HG03432 (cell line): ENCODE results near the gene DCK.

Experiments used
- ATAC-seq: cut with Tn5 transposase; IDR thresholded peaks from one replicate; pipeline ENCODE4 v1.9.1; 2021; ENCODE audit warnings: mild to moderate bottlenecking, moderate library complexity; ENCODE audit not compliant: unreplicated experiment

DCK gene

DNA sequence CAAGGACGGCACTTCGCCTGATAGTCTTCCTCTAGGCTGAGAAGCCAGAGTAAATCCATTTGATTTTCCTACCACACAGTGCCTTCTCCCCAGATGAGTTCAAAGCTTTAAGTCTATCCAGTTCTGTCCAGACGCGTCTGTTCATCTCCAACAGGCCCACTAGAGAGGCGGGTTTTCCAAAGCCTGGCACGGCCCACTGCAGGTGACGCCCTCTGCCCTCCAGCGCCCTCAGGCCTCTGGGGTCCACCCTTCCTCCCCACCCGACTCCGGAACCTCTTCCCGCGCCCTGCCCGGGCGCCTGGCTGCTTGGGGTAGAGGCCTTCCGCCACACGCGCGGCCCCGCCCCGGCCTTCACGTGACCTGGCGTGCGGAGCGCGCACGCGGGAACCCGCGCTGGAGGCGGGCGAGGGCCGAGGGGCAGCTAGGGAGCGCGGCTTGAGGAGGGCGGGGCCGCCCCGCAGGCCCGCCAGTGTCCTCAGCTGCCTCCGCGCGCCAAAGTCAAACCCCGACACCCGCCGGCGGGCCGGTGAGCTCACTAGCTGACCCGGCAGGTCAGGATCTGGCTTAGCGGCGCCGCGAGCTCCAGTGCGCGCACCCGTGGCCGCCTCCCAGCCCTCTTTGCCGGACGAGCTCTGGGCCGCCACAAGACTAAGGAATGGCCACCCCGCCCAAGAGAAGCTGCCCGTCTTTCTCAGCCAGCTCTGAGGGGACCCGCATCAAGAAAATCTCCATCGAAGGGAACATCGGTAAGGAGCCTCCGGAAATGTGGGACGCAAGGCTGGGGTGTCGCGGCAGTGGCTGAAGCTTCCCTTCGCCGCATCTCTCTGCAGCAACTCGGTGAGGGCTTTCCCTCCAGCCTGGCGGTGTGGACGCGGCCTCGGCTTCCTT is at the start of gene DCK:
TSS of gene DCK (plus strand) at position 469 of the 888 bp plus-strand sequence. CDS start at position 656, 187 bp downstream.
- peak; percentile 92 for ATAC-seq

DNA sequence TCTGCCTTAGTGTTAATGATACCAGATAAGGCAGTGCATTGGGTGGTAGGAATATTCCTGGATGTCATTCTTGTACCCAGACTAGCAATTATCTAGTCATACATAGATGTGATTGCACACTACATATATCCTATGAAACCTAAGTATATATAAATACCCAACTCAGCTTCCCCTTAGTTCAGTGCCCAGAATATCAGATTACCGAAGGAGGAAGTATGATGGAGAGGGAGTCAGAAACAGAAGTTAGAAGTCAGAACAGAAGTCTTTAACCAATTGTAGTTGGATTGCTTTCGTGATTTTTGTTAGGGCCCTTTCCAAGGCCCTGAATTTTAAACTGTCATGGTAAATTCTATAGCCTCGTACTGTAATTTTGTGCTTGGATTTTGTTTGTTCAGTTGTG is 48.4 kb upstream of the DCK start:
- peak; percentile 49 for ATAC-seq

DNA sequence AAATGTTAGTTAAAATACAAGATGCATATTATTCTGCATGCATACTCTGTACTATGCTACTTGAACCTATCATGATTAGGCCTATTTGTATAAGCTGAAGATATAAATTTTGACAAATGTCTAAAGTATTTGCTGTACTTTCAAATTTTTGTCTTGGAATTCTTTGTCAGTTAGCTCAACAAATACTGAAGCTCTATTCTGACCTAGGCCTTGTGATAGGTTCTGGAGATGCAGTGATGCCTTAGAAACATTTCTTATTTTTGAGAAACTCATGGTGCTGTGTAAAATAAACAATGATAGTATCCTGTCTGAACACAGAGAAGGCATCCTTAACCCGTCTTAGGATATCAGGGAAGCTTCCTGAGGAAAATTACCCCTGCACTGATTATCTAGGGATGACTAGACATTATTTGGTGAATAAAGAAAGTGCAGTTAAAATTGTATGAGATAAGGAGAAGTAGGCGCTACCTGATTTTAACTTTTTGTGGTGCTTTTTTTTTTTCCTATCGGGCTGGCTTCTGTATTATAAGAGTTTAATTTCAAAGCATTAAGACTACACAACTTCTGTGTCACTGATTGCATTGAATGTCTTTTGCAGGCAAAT is 47.9 kb upstream of the DCK start:
- no peak for ATAC-seq

DNA sequence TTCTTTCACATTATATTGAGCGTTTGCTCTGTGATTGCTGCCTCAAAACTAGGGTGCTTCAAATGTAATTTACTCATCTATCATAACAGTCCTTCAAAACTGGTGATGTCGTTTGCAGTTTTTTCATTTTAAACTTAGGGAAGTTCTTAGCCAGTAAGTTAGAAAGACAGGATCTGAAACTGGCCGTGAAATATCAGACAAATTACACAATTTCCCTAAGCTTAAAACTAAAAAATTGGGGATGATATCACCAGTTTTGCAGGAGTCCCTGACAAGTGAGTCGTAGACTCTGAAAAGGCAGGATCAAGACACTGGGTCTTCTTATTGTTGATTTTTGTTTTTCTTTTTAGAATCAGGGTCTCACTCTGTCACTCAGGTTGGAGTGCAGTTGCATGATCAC is 46.5 kb upstream of the DCK start:
- no peak for ATAC-seq

GRCh38 chr4:70948665-70949260 is 44.7 kb upstream of the DCK start:
- peak; percentile 66 for ATAC-seq

DNA sequence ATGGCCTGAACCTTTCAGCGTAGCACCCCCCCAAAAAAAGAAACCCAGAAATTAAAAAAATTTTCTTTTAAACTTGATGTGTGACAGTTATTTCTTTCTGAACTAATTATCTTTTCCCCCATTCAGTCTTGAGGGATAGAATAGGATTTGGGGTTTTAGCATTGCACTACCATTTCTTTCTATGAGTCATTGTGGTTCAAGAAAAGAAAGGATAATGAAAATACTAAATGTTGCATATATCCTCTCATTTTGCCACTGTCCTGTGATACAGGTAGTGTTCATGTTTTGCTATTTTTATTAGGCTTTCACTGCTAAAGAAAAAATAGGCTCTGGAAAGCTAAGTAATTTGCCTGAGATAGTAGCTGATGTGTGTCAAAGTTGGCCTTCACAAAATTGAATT is 39.4 kb upstream of the DCK start:
- no peak for ATAC-seq

GRCh38 chr4:70956549-70957210 is 36.8 kb upstream of the DCK start:
- ATAC-seq = no peak

DNA sequence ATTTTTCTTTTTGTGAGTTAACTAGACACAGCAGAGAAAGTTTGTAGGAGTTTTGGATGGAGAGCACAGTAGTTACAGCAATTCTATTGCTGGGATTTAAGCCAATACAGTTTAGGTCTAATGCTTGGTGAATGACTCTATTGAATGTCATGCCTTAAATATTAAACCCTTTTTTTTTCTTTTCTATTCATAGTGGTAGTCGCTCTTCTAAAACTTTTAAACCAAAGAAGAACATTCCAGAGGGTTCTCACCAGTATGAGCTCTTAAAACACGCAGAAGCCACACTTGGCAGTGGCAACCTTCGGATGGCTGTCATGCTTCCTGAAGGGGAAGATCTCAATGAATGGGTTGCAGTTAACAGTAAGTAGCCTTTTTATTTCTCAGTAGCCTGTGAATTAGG is 34.8 kb upstream of the DCK start:
- ATAC-seq = no peak

- no peak for ATAC-seq
These were observed 24.4 kb upstream of the DCK start for GRCh38 chr4:70969076-70969475.

DNA sequence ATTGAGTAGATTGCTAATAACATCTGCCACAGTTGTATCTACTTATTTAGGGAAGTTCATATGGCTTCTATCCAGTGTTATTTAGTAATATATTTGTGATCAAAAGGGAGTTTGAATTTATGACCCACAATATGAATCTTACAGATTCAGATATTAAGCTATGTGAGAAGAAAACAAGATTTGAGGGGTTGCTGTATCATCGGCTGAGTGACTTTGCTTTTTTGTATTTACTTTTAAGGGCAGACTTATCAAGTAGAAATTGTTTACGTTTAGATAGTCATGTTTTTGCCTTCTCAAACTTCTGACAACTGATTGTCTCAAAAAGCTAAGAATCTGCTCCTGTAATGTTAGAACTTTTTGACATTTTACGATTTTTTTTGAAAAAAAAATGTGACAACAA is 17.2 kb upstream of the DCK start:
- no peak for ATAC-seq

GRCh38 chr4:70979445-70980008 is 13.9 kb upstream of the DCK start:
- peak; percentile 70 for ATAC-seq

DNA sequence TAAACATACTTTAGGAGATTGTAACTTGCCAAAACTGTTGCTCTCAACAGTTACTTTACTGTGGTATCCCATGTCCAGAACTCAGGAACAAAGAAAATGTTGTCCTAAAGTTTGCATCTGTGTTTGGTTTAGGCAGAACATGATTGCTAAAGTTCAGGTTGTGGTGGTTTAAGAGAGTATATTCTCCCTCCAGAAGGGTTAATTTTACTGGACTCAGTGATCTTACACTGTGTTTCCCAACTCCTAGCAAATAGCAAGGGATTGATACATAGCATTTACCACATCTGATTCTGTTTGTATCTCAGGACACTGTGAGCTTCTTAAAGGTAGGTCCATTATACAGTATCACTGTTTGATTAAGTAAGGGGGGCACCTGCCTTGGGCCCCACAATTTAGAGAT is 13.3 kb upstream of the DCK start:
- ATAC-seq = no peak

DNA sequence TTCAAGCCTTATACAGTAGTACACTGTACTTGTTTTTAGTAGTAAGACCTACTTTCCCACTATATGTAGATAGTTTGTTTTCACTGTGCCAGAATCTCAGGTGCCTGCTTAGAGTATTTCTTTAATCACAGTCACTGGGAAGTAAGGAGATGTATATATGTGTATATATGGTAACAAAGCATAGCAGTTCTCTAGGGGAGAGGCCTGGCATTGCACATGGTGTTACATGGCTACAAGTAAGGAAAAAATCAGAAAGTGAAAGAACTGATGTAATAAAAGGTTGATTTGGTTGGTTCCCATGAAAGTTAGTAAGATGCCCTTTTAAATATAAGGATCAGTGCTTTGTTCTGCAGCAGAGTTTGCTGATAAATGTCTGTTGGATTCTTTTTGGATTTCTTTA is 9.3 kb upstream of the DCK start:
- no peak for ATAC-seq

DNA sequence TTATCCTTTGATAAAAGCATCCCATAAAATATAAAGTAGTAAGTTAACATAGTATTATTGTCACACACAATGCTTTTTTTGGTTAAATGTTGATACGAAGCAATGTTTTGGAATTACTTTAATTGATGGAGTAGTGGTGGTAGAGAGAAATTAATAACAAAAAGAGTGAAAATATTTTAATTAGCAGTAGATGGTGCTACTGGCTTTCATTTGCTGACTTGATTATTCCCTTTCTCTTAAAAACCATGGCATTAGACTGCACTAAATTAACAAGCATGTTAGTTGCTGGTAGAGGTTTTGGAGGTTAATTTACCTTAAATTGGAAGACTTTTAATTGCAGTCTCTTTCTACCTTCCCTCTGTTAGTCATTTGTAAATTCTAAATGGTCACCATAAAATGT is 8.9 kb upstream of the DCK start:
- ATAC-seq = no peak

- ATAC-seq = no peak
These were observed 1.9 kb upstream of the DCK start for GRCh38 chr4:70991596-70991995.

GRCh38 chr4:70992391-70992881 is 1.0 kb upstream of the DCK start:
- no peak for ATAC-seq

DNA sequence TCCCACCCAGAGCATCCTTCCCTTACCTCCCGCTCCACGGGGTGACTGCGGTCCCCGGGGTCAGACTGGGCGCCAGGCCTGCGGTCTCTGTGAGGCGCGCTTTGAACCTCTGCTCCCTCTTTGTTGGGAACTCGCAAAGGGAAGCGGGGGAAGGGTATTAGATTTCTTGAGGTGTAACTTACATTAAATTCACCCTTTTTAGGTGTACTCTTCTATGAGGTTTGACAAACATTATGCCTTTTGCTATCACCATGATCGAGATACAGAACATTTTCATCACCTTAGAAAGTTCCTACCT is 569 bp downstream of the DCK start:
- ATAC-seq = no peak

GRCh38 chr4:70994387-70995099 is 1.1 kb downstream of the DCK start:
- peak; percentile 36 for ATAC-seq

DNA sequence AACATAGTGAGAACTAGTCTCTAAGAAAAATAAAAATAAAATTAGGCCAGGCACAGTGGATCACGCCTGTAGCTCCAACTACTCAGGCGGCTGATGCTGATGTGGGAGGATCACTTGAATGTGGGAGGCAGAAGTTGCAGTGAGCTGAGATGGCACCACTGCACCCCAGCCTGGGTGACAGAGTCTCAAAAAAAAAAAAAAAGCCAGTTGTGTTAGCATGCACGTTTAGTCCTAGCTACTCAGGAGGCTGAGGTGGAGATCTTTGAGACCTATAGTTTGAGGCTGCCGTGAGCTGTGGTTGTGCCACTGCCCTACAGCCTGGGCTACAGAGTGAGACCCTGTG is 2.5 kb downstream of the DCK start:
- no peak for ATAC-seq

DNA sequence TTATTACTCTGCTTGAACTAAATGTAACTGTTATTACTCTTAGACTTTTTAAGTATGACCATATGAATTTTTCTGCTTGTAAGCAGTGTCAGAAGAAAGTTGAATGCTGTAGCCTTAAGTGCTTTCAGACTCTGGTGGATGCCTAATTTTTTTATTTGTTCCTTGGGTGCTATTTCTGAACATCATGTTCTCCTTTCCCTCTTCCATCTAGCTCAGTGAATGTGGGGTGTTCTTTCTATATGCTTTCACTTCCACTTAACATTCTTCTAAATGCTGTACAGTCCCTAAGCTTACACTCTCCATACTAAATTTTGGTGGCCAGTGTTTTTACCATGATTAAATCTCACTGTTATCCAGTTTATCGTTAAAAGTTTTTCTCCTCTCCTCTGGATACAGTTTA is 3.6 kb downstream of the DCK start:
- no peak for ATAC-seq

GRCh38 chr4:70997546-70997945 is 4.1 kb downstream of the DCK start:
- ATAC-seq = no peak
